GM21528 (cell line): ENCODE results near the gene RAB11A.

Experiments
- ATAC-seq: cut with Tn5 transposase; IDR thresholded peaks from one replicate; pipeline ENCODE4 v1.9.1; 2021; ENCODE audit warnings: mild to moderate bottlenecking, moderate library complexity; ENCODE audit not compliant: unreplicated experiment, low FRiP score

The RAB11A gene

GRCh38 chr15:65914981-65915925, 46.0 kb downstream of the RAB11A start:
- no peak for ATAC-seq

GRCh38 chr15:65916041-65916663, 46.9 kb downstream of the RAB11A start:
- ATAC-seq, result no peak

- peak; percentile 41 for ATAC-seq
Observed at GRCh38 chr15:65916664-65917406, 47.5 kb downstream of the RAB11A start.

- no peak for ATAC-seq
Observed at GRCh38 chr15:65917407-65917756, 48.1 kb downstream of the RAB11A start.

- no peak for ATAC-seq
Observed at GRCh38 chr15:65917936-65918335, 48.6 kb downstream of the RAB11A start.

GRCh38 chr15:65918357-65918920, 49.1 kb downstream of the RAB11A start:
- no peak for ATAC-seq

GRCh38 chr15:65918945-65919344, 49.7 kb downstream of the RAB11A start:
- no peak for ATAC-seq

- ATAC-seq, result no peak
Observed at GRCh38 chr15:65919353-65919752, 50.1 kb downstream of the RAB11A start.

GRCh38 chr15:65920121-65920520, 50.8 kb downstream of the RAB11A start:
- no peak for ATAC-seq

- ATAC-seq, result no peak
Observed at GRCh38 chr15:65920825-65921309, 51.6 kb downstream of the RAB11A start.

GRCh38 chr15:65921780-65922179, 52.5 kb downstream of the RAB11A start:
- ATAC-seq, result no peak

GRCh38 chr15:65922621-65923020, 53.3 kb downstream of the RAB11A start:
- ATAC-seq, result no peak

- ATAC-seq, result no peak
Observed at GRCh38 chr15:65923264-65923663, 54.0 kb downstream of the RAB11A start.

GRCh38 chr15:65924004-65924403, 54.7 kb downstream of the RAB11A start:
- no peak for ATAC-seq

GRCh38 chr15:65925338-65925737, 56.0 kb downstream of the RAB11A start:
- ATAC-seq, result no peak

GRCh38 chr15:65926459-65926858, 57.2 kb downstream of the RAB11A start:
- ATAC-seq, result no peak

GRCh38 chr15:65926899-65927298, 57.6 kb downstream of the RAB11A start:
- ATAC-seq, result no peak

- ATAC-seq, result no peak
Observed at GRCh38 chr15:65927545-65927944, 58.3 kb downstream of the RAB11A start.

GRCh38 chr15:65929573-65929972, 60.3 kb downstream of the RAB11A start:
- no peak for ATAC-seq

GRCh38 chr15:65930134-65930533, 60.8 kb downstream of the RAB11A start:
- ATAC-seq, result no peak

GRCh38 chr15:65931221-65931620, 61.9 kb downstream of the RAB11A start:
- ATAC-seq, result no peak
